Neural cell (in vitro differentiated cells): ENCODE results near the gene CENPP.

Experiments used
- EP300 ChIP-seq: fragments of 450-650 bp; conservative IDR thresholded peaks from 2 replicates; pipeline ENCODE4 v1.6.1; 2014; ENCODE audit warnings: antibody characterized with exemption, mild to moderate bottlenecking, moderate library complexity; ENCODE audit not compliant: poor library complexity, severe bottlenecking
- EZH2 ChIP-seq: fragments of 200-600, 300-800 bp; shearing (Covaris generic), sonication (generic); IDR thresholded peaks from 2 replicates; pipeline ENCODE4 v1.6.1; 2014; ENCODE audit warnings: antibody characterized with exemption, low read length, borderline replicate concordance, mild to moderate bottlenecking; ENCODE audit not compliant: insufficient read depth, poor library complexity, severe bottlenecking
- MXI1 ChIP-seq: fragments of 450-650 bp; conservative IDR thresholded peaks from 2 replicates; pipeline ENCODE4 v1.6.1; 2014; ENCODE audit warnings: antibody characterized with exemption, mild to moderate bottlenecking; ENCODE audit not compliant: poor library complexity, severe bottlenecking
- POLR2AphosphoS5 ChIP-seq: IDR thresholded peaks from 2 replicates; pipeline ENCODE4 v1.6.1; 2012
- RAD21 ChIP-seq: fragments of 450-650 bp; conservative IDR thresholded peaks from 2 replicates; pipeline ENCODE4 v1.6.1; 2014; ENCODE audit warnings: antibody characterized with exemption, mild to moderate bottlenecking, moderate library complexity
- SMC3 ChIP-seq: fragments of 450-650 bp; conservative IDR thresholded peaks from 2 replicates; pipeline ENCODE4 v1.6.1; 2014; ENCODE audit warnings: antibody characterized with exemption, mild to moderate bottlenecking, moderate library complexity; ENCODE audit not compliant: poor library complexity
- TAF1 ChIP-seq: IDR thresholded peaks from 2 replicates; pipeline ENCODE4 v1.6.1; 2012; ENCODE audit warnings: low read depth
- TF ChIP-seq, protein P1 (sequence below): fragments of 450-650 bp; IDR thresholded peaks from 2 replicates; pipeline ENCODE4 v1.5.1; 2014; ENCODE audit warnings: antibody characterized with exemption, mild to moderate bottlenecking, moderate library complexity; ENCODE audit not compliant: poor library complexity, severe bottlenecking

DNA sequence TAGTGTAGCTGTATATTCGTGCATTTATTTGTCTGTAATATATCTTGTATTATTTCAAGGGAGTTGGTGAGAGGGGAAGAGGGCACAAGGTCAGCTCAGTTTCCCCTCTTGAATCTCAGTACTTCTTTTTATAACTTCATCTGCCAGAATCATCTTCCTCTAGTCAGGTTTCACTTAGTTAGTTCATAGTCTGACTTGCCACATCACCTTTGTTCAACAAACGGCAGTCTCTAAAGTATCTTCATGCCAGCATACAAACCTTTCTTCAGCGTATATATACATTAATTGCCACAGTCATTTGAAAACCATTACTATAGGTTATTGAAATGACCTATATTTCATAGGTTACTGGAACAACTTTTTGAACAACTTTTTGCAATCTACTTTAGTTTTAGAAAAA is 208.5 kb downstream of the CENPP start:
- TF ChIP-seq, protein P1, sequence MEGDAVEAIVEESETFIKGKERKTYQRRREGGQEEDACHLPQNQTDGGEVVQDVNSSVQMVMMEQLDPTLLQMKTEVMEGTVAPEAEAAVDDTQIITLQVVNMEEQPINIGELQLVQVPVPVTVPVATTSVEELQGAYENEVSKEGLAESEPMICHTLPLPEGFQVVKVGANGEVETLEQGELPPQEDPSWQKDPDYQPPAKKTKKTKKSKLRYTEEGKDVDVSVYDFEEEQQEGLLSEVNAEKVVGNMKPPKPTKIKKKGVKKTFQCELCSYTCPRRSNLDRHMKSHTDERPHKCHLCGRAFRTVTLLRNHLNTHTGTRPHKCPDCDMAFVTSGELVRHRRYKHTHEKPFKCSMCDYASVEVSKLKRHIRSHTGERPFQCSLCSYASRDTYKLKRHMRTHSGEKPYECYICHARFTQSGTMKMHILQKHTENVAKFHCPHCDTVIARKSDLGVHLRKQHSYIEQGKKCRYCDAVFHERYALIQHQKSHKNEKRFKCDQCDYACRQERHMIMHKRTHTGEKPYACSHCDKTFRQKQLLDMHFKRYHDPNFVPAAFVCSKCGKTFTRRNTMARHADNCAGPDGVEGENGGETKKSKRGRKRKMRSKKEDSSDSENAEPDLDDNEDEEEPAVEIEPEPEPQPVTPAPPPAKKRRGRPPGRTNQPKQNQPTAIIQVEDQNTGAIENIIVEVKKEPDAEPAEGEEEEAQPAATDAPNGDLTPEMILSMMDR = no peak
- no peak for TF ChIP-seq POLR2AphosphoS5
- TF ChIP-seq MXI1 = no peak
- no peak for TF ChIP-seq EP300
- TF ChIP-seq SMC3 = no peak
- no peak for TF ChIP-seq EZH2
- no peak for TF ChIP-seq RAD21
- no peak for TF ChIP-seq TAF1
